ENCODE measurements around the gene TBC1D9.

The TBC1D9 gene

GRCh38 chr4:140617499-140618248 is 138.5 kb downstream of the TBC1D9 start:
- Histone ChIP-seq H3K4me3 (ENCODE audit: low read depth, low read length) (no peak overlapping the region), H3K36me3 (ENCODE audit: control insufficient read depth in 2 of 2, insufficient read depth in 1 of 2, low read length in 2 of 2) (peaks cover 0 to 8% of the 10 kb centered on the region in 2 experiments; a peak in 1 of 3 replicates), H3K9me3 (ENCODE audit: control insufficient read depth, insufficient read depth, low read depth, low read length) (no peaks in the 10 kb centered on the region), H3K4me1 (ENCODE audit: control insufficient read depth, insufficient read depth, low read length) (no peaks in the 10 kb centered on the region), H3K27ac (ENCODE audit: extremely low read depth, low read depth, low read length) (no peak overlapping the region)
- ChIA-PET POLR2A (no interaction called here), CTCF (no interaction called here)
- TF ChIP-seq ZNF133 (tag by site-specific recombination; IDR thresholded peaks at IDR 0.05): no peak
- TF ChIP-seq ZNF548 (tag by site-specific recombination; IDR thresholded peaks at IDR 0.05): no peak
- no peak for TF ChIP-seq ZNF266 (tag by site-specific recombination; IDR thresholded peaks at IDR 0.05; ENCODE audit: low read depth)
- TF ChIP-seq KLF1 (tag by site-specific recombination; IDR thresholded peaks at IDR 0.05): no peak
- TF ChIP-seq ZBTB8A (tag by site-specific recombination; IDR thresholded peaks at IDR 0.05): no peak
- no peak for TF ChIP-seq INSM2 (tag by site-specific recombination; IDR thresholded peaks at IDR 0.05)
- no peak for TF ChIP-seq ZNF214 (tag by site-specific recombination; IDR thresholded peaks at IDR 0.05; ENCODE audit: borderline replicate concordance)
- TF ChIP-seq ZNF292 (tag by site-specific recombination; IDR thresholded peaks at IDR 0.05; ENCODE audit: borderline replicate concordance, low read depth): no peak
- no peak for TF ChIP-seq FEZF1 (tag by site-specific recombination; IDR thresholded peaks at IDR 0.05)
- TF ChIP-seq ZNF624 (tag by site-specific recombination; IDR thresholded peaks at IDR 0.05): no peak
- TF ChIP-seq ZSCAN18 (tag by site-specific recombination; IDR thresholded peaks at IDR 0.05): no peak
- TF ChIP-seq KLF16 (tag by site-specific recombination; IDR thresholded peaks at IDR 0.05): no peak

- no peak overlapping the region for H3K27ac ChIP-seq (ENCODE audit: extremely low read depth, low read depth, low read length)
- TF ChIP-seq GLIS1 (tag by site-specific recombination; IDR thresholded peaks at IDR 0.05): no peak
- no peak for TF ChIP-seq MYNN (tag by site-specific recombination; IDR thresholded peaks at IDR 0.05; ENCODE audit: borderline replicate concordance)
- no peak for TF ChIP-seq ZNF626 (tag by site-specific recombination; IDR thresholded peaks at IDR 0.05)
- no peak for TF ChIP-seq ZNF248 (tag by site-specific recombination; IDR thresholded peaks at IDR 0.05)
- no peak for TF ChIP-seq ZNF510 (tag by site-specific recombination; IDR thresholded peaks at IDR 0.05; ENCODE audit: insufficient replicate concordance)
- no peak for TF ChIP-seq ZBTB48 (tag by site-specific recombination; IDR thresholded peaks at IDR 0.05)
- TF ChIP-seq BCL11A (tag by site-specific recombination; IDR thresholded peaks at IDR 0.05; ENCODE audit: low read depth): no peak
- no peak for TF ChIP-seq ZNF23 (tag by site-specific recombination; IDR thresholded peaks at IDR 0.05; ENCODE audit: borderline replicate concordance)
- no peak for TF ChIP-seq ZNF133 (tag by site-specific recombination; IDR thresholded peaks at IDR 0.05)
- TF ChIP-seq ZNF544 (tag by site-specific recombination; IDR thresholded peaks at IDR 0.05): no peak
- no peak for TF ChIP-seq SALL2 (tag by site-specific recombination; IDR thresholded peaks at IDR 0.05; ENCODE audit: borderline replicate concordance)
- TF ChIP-seq ZNF202 (tag by site-specific recombination; IDR thresholded peaks at IDR 0.05; ENCODE audit: borderline replicate concordance): no peak
- H3K4me1 ChIP-seq (ENCODE audit: control insufficient read depth, insufficient read depth, low read length): no peaks in the 10 kb centered on the region
- no peaks in the 10 kb centered on the region for H3K9me3 ChIP-seq (ENCODE audit: control insufficient read depth, insufficient read depth, low read depth, low read length)
- no peaks in the 10 kb centered on the region for H3K36me3 ChIP-seq (ENCODE audit: control insufficient read depth in 2 of 2, insufficient read depth in 1 of 2, low read length in 2 of 2)
- POLR2A ChIA-PET: no interaction called here
- CTCF ChIA-PET: no interaction called here
- H3K4me3 ChIP-seq (ENCODE audit: low read depth, low read length): no peak overlapping the region
Measured at GRCh38 chr4:140615451-140615850, 140.7 kb downstream of the TBC1D9 start.

Data from HEK293 (cell line).